ENCODE measurements around the gene RAPGEF1. TPM values are rescaled to one million over a fixed set of nuclear protein-coding genes. Genes with fewer than 3 reads are reported as not detected.

RAPGEF1 gene
- polyA plus RNA-seq, 2 of the 4 experiments (the other 2 are of a cell fraction): 21.6 to 27.7 TPM

DNA sequence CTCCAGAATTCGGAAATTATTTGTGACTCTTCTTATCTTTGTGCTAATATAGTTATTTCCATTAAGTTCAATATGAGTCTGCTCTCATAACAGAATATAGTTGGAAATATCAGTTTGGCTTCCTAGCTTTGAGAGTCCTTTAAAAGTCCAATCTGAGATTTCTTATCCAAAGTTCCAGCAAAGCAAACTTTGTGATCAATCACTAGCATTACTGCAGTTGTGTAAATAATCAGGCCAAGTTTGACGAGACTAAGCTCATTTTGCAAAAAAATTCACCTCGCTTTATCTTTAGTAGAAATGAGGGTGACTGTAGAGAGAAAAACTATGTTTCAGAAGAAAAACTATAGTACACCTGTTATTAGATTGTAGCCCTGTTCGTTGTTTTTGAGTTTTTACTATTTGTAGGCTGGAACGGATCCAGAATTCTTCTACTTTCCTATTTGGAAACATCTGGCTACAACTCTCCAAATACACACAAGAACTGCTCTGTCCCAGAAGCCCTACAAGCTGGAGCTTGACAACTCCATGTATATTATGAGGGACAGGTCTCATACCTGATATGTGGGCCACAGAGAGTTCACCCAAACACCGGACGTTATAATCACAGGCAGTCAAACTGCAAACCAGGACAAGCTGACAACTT lies 47.8 kb downstream of the RAPGEF1 start:
- 89% methylated on average over 7 of the region's 7 CpGs for WGBS (ENCODE audit: missing lambda C conversion rate)

GRCh38 chr9:131690941-131691573 lies 48.8 kb downstream of the RAPGEF1 start:
- no peaks in the 10 kb centered on the region for H3K4me1 ChIP-seq
- TF ChIP-seq CHD2 (IDR thresholded peaks at IDR 0.05; ENCODE audit: low read length, partially characterized antibody) (no peak), BHLHE40 (IDR thresholded peaks at IDR 0.05; ENCODE audit: low read depth, low read length) (no peak), ZSCAN20 (CRISPR knock-in tag; IDR thresholded peaks at IDR 0.05) (no peak), MAFK (IDR thresholded peaks at IDR 0.05; ENCODE audit: partially characterized antibody) (peak; percentile 18), EP300 (IDR thresholded peaks at IDR 0.05) (no peak), ELK1 (IDR thresholded peaks at IDR 0.05; ENCODE audit: low read depth, low read length) (no peak), CEBPB (IDR thresholded peaks at IDR 0.05) (no peak)
- TF ChIP-seq, protein P1, sequence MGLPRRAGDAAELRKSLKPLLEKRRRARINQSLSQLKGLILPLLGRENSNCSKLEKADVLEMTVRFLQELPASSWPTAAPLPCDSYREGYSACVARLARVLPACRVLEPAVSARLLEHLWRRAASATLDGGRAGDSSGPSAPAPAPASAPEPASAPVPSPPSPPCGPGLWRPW (IDR thresholded peaks at IDR 0.05): no peak
- no peak for DNase-seq (ENCODE audit: low read depth in 1 of 2, low spot score in 1 of 2)
- no peak for ATAC-seq
- POLR2A ChIA-PET: no interaction called here
- no peak overlapping the region for H3K4me3 ChIP-seq
- H3K9me3 ChIP-seq: no peaks in the 10 kb centered on the region
- no peak for FAIRE-seq
- H3K27ac ChIP-seq: no peak overlapping the region
- H3K4me2 ChIP-seq: no peak overlapping the region
- CTCF ChIA-PET: no interaction called here
- 91% methylated on average over 3 of the region's 3 CpGs for WGBS (ENCODE audit: missing lambda C conversion rate)

More for the DNA sequence above, 47.8 kb downstream of the RAPGEF1 start:
- Histone ChIP-seq H3K9me3 (no peaks in the 10 kb centered on the region), H3K4me2 (no peak overlapping the region), H3K4me3 (no peak overlapping the region), H3K27ac (no peak overlapping the region), H3K4me1 (0 out of 3 replicates have a peak, but pooled peaks cover under 1% of the 10 kb centered on the region)
- ATAC-seq (no peak), DNase-seq (ENCODE audit: low read depth in 1 of 2, low spot score in 1 of 2) (no peak), FAIRE-seq (no peak)
- ChIA-PET POLR2A (no interaction called here), CTCF (interaction anchor here (1.5 kb wide), 1 partner anchor 24 kb away, joined by 3 read pairs; no protein-coding TSS in a partner anchor)
- TF ChIP-seq NPAS2 (CRISPR knock-in tag; IDR thresholded peaks at IDR 0.05; ENCODE audit: borderline replicate concordance) (no peak), EHF (CRISPR knock-in tag; IDR thresholded peaks at IDR 0.05) (no peak), MYC (IDR thresholded peaks at IDR 0.05; ENCODE audit: borderline replicate concordance, low read length) (no peak)

GRCh38 chr9:131690462-131690861 lies 49.4 kb downstream of the RAPGEF1 start:
- ATAC-seq: no peak
- no peak overlapping the region for H3K4me2 ChIP-seq
- no peak overlapping the region for H3K27ac ChIP-seq
- H3K9me3 ChIP-seq: no peaks in the 10 kb centered on the region
- DNase-seq (ENCODE audit: low read depth in 1 of 2, low spot score in 1 of 2): no peak
- H3K4me1 ChIP-seq: no peaks in the 10 kb centered on the region
- FAIRE-seq: no peak
- TF ChIP-seq SREBF2 (IDR thresholded peaks at IDR 0.05): no peak
- TF ChIP-seq ZNF302 (CRISPR knock-in tag; IDR thresholded peaks at IDR 0.05): no peak
- TF ChIP-seq FOXS1 (CRISPR knock-in tag; IDR thresholded peaks at IDR 0.05): no peak
- TF ChIP-seq BHLHE40 (IDR thresholded peaks at IDR 0.05; ENCODE audit: low read depth, low read length): no peak
- CTCF ChIA-PET: interaction anchor here (0.6 to 1.7 kb wide), 2 partner anchors 9 to 20 kb away, joined by 3 read pairs; no protein-coding TSS in a partner anchor
- H3K4me3 ChIP-seq: no peak overlapping the region
- POLR2A ChIA-PET: no interaction called here
- WGBS (ENCODE audit: missing lambda C conversion rate): 88% methylated on average over 3 of the region's 3 CpGs

DNA sequence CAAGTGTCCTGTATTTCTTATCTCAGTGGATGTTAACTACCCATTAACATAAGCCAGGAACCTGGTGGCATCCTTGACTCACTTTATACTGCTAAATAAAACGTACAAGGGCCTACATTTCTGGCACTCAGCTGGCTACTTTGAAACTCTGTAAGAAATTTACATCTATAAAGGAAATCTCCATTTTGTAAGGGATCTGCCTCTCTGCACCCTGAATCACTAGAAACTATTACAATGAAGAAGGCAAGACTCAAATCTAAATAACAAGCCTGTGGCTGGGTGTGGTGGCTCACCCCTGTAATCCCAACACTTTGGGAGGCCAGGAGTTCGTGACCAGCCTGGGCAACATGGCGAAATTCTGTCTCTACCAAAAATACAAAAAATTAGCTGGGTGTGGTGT lies 51.5 kb downstream of the RAPGEF1 start:
- H3K4me1 ChIP-seq: no peaks in the 10 kb centered on the region
- TF ChIP-seq PHF8 (IDR thresholded peaks at IDR 0.05; ENCODE audit: borderline replicate concordance, low read depth) (no peak), GATA3 (IDR thresholded peaks at IDR 0.05; ENCODE audit: borderline replicate concordance) (no peak), HMGXB4 (CRISPR knock-in tag; IDR thresholded peaks at IDR 0.05; ENCODE audit: borderline replicate concordance) (no peak), TFCP2L1 (CRISPR knock-in tag; IDR thresholded peaks at IDR 0.05) (no peak), BCL3 (IDR thresholded peaks at IDR 0.05) (no peak), ZSCAN20 (CRISPR knock-in tag; IDR thresholded peaks at IDR 0.05) (no peak), FOSL2 (IDR thresholded peaks at IDR 0.05) (no peak), FOSL2 (CRISPR knock-in tag; IDR thresholded peaks at IDR 0.05) (no peak)
- TF ChIP-seq, protein P2, sequence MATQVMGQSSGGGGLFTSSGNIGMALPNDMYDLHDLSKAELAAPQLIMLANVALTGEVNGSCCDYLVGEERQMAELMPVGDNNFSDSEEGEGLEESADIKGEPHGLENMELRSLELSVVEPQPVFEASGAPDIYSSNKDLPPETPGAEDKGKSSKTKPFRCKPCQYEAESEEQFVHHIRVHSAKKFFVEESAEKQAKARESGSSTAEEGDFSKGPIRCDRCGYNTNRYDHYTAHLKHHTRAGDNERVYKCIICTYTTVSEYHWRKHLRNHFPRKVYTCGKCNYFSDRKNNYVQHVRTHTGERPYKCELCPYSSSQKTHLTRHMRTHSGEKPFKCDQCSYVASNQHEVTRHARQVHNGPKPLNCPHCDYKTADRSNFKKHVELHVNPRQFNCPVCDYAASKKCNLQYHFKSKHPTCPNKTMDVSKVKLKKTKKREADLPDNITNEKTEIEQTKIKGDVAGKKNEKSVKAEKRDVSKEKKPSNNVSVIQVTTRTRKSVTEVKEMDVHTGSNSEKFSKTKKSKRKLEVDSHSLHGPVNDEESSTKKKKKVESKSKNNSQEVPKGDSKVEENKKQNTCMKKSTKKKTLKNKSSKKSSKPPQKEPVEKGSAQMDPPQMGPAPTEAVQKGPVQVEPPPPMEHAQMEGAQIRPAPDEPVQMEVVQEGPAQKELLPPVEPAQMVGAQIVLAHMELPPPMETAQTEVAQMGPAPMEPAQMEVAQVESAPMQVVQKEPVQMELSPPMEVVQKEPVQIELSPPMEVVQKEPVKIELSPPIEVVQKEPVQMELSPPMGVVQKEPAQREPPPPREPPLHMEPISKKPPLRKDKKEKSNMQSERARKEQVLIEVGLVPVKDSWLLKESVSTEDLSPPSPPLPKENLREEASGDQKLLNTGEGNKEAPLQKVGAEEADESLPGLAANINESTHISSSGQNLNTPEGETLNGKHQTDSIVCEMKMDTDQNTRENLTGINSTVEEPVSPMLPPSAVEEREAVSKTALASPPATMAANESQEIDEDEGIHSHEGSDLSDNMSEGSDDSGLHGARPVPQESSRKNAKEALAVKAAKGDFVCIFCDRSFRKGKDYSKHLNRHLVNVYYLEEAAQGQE (IDR thresholded peaks at IDR 0.05): no peak

More for the DNA sequence above, 51.5 kb downstream of the RAPGEF1 start:
- Histone ChIP-seq H3K4me2 (no peak overlapping the region), H3K27ac (no peak overlapping the region), H3K9me3 (no peaks in the 10 kb centered on the region), H3K4me3 (no peak overlapping the region)
- ChIA-PET CTCF (no interaction called here), POLR2A (no interaction called here)
- ATAC-seq (no peak), DNase-seq (ENCODE audit: low read depth in 1 of 2, low spot score in 1 of 2) (no peak), FAIRE-seq (no peak)
- WGBS (ENCODE audit: missing lambda C conversion rate): 89% methylated on average over 3 of the region's 3 CpGs
